ENCODE results near the gene USP17L11.
"Not testable (repeated sequence)": the region's sequence is repeated elsewhere in the genome, so short reads cannot be mapped to it uniquely, and the experiment has no call there.

DNA sequence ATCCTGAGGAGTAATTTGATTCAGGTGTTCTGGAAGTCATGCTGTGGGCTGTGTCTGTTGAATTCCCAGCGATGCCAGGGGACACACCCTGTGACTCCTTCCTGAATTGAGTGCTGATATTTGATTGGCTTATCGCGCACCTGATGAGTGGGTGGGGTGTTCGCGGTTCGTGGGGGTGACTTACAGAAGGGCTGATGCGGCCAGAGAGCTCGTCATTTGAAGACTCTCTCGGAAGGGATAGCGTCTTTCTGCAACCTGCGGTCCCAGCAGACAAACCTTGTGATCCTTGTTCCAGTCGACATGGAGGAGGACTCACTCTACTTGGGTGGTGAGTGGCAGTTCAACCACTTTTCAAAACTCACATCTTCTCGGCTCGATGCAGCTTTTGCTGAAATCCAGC is 9.4 kb downstream of the USP17L11 start, which contains the start of gene USP17L13:
- TF ChIP-seq, protein P1, sequence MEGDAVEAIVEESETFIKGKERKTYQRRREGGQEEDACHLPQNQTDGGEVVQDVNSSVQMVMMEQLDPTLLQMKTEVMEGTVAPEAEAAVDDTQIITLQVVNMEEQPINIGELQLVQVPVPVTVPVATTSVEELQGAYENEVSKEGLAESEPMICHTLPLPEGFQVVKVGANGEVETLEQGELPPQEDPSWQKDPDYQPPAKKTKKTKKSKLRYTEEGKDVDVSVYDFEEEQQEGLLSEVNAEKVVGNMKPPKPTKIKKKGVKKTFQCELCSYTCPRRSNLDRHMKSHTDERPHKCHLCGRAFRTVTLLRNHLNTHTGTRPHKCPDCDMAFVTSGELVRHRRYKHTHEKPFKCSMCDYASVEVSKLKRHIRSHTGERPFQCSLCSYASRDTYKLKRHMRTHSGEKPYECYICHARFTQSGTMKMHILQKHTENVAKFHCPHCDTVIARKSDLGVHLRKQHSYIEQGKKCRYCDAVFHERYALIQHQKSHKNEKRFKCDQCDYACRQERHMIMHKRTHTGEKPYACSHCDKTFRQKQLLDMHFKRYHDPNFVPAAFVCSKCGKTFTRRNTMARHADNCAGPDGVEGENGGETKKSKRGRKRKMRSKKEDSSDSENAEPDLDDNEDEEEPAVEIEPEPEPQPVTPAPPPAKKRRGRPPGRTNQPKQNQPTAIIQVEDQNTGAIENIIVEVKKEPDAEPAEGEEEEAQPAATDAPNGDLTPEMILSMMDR (IDR thresholded peaks at IDR 0.05; ENCODE audit: extremely low read depth in 1 of 2, insufficient read depth in 1 of 2, low read depth in 1 of 2, low read length in 2 of 2) = not testable (repeated sequence)
- TF ChIP-seq POLR2A (IDR thresholded peaks at IDR 0.05; ENCODE audit: low read depth, low read length); EZH2 (IDR thresholded peaks at IDR 0.05; ENCODE audit: borderline replicate concordance, low read depth, low read length, severe bottlenecking); POLR2AphosphoS5 (IDR thresholded peaks at IDR 0.05; ENCODE audit: insufficient read depth, low read depth, low read length); JUN (IDR thresholded peaks at IDR 0.05; ENCODE audit: borderline replicate concordance, insufficient read depth, insufficient read length, low read depth): not testable (repeated sequence)
- TF ChIP-seq, protein P2, sequence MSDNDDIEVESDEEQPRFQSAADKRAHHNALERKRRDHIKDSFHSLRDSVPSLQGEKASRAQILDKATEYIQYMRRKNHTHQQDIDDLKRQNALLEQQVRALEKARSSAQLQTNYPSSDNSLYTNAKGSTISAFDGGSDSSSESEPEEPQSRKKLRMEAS (IDR thresholded peaks at IDR 0.05; ENCODE audit: insufficient read depth, insufficient read length) = not testable (repeated sequence)
